ENCODE results near the gene POLR2C. TPM values are rescaled to one million over a fixed set of nuclear protein-coding genes. Genes with fewer than 3 reads are reported as not detected.

The POLR2C gene
- total RNA-seq, 1 donor from 2014 or later = 76.0 TPM

DNA sequence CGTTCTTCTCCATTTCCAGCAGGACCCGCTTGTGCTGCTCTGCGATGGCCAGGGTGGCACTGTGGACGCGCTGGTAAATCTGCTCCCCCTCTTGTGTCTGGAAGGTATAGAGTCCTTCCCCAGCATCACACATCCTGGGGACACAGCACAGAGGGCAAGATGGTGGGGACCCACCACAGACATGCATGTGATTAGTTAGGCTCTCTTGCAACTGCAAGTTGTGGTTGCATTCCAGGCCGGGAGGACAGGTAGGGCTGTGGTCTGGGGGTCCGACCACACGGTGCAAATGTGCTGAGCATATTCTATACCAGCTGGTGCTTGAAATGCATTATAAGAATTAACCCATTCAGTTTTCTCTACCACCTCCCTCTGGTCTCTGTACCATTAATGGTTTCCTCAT is 11.4 kb downstream of the POLR2C start:
- peaks cover 64% of the 10 kb centered on the region for H3K36me3 ChIP-seq
- ATAC-seq (no peak), DNase-seq (no peak)
- H3K4me1 ChIP-seq = peaks cover 61% of the 10 kb centered on the region
- intact Hi-C loops (cut with DNase I) = no loop called here
- no peak overlapping the region for H3K27ac ChIP-seq
- no peaks in the 10 kb centered on the region for H3K9me3 ChIP-seq
- H3K4me3 ChIP-seq = no peak overlapping the region
- H3K27me3 ChIP-seq (ENCODE audit: low read depth) = no peaks in the 10 kb centered on the region
- TF ChIP-seq, protein P1, sequence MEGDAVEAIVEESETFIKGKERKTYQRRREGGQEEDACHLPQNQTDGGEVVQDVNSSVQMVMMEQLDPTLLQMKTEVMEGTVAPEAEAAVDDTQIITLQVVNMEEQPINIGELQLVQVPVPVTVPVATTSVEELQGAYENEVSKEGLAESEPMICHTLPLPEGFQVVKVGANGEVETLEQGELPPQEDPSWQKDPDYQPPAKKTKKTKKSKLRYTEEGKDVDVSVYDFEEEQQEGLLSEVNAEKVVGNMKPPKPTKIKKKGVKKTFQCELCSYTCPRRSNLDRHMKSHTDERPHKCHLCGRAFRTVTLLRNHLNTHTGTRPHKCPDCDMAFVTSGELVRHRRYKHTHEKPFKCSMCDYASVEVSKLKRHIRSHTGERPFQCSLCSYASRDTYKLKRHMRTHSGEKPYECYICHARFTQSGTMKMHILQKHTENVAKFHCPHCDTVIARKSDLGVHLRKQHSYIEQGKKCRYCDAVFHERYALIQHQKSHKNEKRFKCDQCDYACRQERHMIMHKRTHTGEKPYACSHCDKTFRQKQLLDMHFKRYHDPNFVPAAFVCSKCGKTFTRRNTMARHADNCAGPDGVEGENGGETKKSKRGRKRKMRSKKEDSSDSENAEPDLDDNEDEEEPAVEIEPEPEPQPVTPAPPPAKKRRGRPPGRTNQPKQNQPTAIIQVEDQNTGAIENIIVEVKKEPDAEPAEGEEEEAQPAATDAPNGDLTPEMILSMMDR (IDR thresholded peaks at IDR 0.05) = no peak

DNA sequence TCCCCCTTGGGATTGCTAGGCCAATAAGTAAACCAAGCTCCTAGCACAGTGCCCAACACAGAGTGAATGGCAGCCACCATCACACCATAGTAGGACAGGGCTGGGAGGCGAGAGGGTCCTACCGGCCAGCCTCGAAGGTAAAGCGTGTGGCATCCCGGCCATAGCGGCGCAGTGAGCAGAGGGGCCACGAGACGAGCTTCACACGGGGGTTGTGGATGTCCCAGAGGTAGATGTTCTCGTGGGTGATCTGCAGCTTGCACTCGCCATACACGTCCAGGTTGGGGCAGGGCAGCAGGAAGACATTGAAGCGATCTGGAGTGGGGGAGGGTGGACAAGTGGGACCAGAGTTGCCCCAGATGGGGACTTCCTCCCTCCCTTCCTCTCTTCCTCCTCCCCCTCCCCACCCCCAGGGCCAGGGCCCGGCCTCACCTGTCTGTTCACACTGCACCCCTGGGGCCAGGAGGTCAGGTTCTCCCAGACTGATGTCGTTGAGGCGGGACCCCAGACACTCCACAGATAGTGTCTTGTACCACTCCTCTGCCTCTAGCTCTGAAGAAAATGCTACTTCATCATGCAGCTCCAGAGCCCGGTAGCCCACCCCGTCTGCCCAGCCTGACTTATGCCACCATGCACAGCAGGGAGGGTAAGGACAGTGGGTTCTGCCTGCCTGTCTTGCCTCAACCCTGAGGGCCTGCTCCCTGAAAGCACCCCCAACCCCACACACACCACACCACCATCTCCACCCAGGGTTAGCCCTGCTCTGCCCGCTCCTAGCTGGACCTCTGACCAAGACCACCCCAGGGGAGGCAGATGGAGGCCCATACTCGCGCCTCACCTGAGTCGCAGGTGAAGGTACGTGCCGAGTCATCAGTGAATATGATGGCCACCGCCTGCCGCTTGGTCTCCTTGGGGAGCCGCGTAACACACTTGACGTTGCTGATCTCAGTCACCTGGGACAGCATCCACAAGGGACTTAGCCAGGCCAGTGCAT is 12.5 kb downstream of the POLR2C start:
- Histone ChIP-seq H3K4me1 (peaks cover 63% of the 10 kb centered on the region), H3K4me3 (no peak overlapping the region), H3K27me3 (ENCODE audit: low read depth) (no peaks in the 10 kb centered on the region), H3K36me3 (peaks cover 54% of the 10 kb centered on the region), H3K9me3 (no peaks in the 10 kb centered on the region), H3K27ac (no peak overlapping the region)
- ATAC-seq = no peak
- DNase-seq = no peak
- intact Hi-C loops (cut with DNase I) = no loop called here
- TF ChIP-seq, protein P1 (IDR thresholded peaks at IDR 0.05) = no peak

DNA sequence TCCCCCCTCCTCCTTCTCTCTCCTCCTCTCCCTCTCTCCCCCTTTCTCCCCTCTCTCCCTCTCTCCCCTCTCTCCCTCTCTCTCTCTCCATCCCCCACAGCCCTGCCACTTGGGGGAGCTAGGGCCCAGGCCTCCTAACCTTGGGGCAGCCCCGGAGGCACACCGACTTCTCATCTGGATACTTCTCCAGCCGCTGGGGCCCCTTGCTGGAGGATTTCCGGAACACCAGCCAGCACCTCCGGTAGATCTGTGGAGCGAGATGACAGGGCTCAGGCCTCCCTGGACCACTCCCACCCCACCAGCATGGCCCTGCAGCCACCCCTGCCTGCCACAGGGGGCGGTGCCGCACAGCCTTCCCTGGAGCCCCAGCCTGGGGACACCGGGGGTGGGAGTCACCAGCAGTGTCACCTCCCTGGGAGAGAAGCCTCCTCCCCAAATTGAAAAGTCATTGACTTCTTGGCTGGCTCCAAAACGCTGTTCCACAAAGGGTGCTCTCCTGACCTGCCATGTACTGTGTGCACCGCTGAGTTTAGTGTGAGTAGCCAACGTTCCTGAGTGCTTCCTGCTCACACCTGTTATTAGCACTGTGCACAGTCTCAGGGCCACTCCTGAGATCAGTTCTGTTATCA is 13.3 kb downstream of the POLR2C start:
- DNase-seq (peak; percentile 68), ATAC-seq (peak; percentile 45 to 60)
- Histone ChIP-seq H3K36me3 (peaks cover 45% of the 10 kb centered on the region), H3K4me3 (no peak overlapping the region), H3K4me1 (peaks cover 63% of the 10 kb centered on the region), H3K27ac (no peak overlapping the region), H3K27me3 (ENCODE audit: low read depth) (no peaks in the 10 kb centered on the region), H3K9me3 (no peaks in the 10 kb centered on the region)
- TF ChIP-seq, protein P1 (IDR thresholded peaks at IDR 0.05) = peak; percentile 66
- intact Hi-C loops (cut with DNase I) = no loop called here

DNA sequence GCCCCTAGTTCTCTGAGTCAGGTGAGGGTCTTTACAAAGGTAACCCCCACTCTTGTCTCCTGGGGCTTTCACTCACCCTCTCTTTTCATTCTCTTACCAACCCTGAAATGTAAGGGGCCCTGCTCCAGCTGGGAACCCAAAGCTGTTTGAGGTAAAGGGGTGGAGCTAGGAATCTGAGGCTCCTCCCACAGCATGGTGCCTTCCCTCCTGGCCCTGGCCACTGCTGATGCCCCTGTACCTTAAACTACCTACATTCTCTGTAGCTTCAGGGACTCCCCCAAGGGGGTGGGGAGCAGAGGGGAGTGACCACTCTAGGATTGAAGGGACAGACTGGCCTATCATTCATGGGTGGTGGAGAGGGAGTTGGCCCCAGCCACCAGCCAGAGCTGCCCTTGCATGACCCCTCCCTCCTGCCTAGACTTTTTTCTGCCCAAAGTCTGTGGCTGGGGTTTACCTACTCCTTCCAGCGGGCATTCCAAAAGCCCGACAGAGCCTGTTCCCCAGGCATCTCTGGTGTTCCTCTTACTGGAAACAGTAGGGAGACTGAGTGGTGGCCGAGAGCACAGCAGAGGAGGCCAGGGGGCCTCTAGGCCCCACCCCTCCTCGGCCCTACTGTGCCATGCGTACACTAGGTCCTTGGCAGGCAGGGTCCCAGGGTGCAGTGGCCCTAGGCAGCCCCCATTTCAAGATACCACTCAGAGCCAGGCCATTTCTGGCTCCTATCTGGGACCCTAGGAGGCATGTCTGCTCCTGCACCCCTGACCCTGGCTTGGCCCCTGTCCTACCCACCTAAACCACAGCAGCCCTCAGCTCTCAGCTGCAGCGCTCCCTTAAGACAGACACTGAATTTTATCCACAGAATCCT is 14.3 kb downstream of the POLR2C start:
- Histone ChIP-seq H3K36me3 (peaks cover 36% of the 10 kb centered on the region), H3K9me3 (no peaks in the 10 kb centered on the region), H3K4me1 (peaks cover 58% of the 10 kb centered on the region), H3K4me3 (no peak overlapping the region), H3K27me3 (ENCODE audit: low read depth) (no peaks in the 10 kb centered on the region), H3K27ac (peak overlapping the region; percentile 77)
- intact Hi-C loops (cut with DNase I) = no loop called here
- TF ChIP-seq, protein P1 (IDR thresholded peaks at IDR 0.05) = no peak
- ATAC-seq (no peak), DNase-seq (no peak)

All from lower lobe of right lung (tissue), 2 donors.